Measurements from ENCODE around the gene CTTNBP2NL.
"Not testable (repeated sequence)": the region's sequence is repeated elsewhere in the genome, so short reads cannot be mapped to it uniquely, and the experiment has no call there.

Gene CTTNBP2NL

GRCh38 chr1:112466078-112466660 is 70.2 kb downstream of the CTTNBP2NL start:
- peak; percentile 67 for DNase-seq

GRCh38 chr1:112470324-112470723 is 74.3 kb downstream of the CTTNBP2NL start:
- DNase-seq, result not testable (repeated sequence)

- DNase-seq, result no peak
Observed at GRCh38 chr1:112470966-112471365, 75.0 kb downstream of the CTTNBP2NL start.

GRCh38 chr1:112472142-112472541 is 76.1 kb downstream of the CTTNBP2NL start:
- DNase-seq, result no peak

- no peak for DNase-seq
Observed at GRCh38 chr1:112477550-112477949, 81.5 kb downstream of the CTTNBP2NL start.

- no peak for DNase-seq
Observed at GRCh38 chr1:112478314-112478713, 82.3 kb downstream of the CTTNBP2NL start.

- DNase-seq, result not testable (repeated sequence)
Observed at GRCh38 chr1:112486063-112486462, 90.0 kb downstream of the CTTNBP2NL start.

GRCh38 chr1:112487686-112488085 is 91.7 kb downstream of the CTTNBP2NL start:
- not testable (repeated sequence) for DNase-seq

- DNase-seq, result no peak
Observed at GRCh38 chr1:112488141-112488540, 92.1 kb downstream of the CTTNBP2NL start.

GRCh38 chr1:112492076-112492475 is 96.1 kb downstream of the CTTNBP2NL start:
- DNase-seq, result no peak

GRCh38 chr1:112493351-112493750 is 97.3 kb downstream of the CTTNBP2NL start:
- no peak for DNase-seq

- no peak for DNase-seq
Observed at GRCh38 chr1:112496290-112496689, 100.3 kb downstream of the CTTNBP2NL start.

- peak; percentile 39 for DNase-seq
Observed at GRCh38 chr1:112501810-112502641, 106.0 kb downstream of the CTTNBP2NL start.

- no peak for DNase-seq
Observed at GRCh38 chr1:112502826-112503225, 106.8 kb downstream of the CTTNBP2NL start.

GRCh38 chr1:112504001-112504660 is 108.1 kb downstream of the CTTNBP2NL start:
- DNase-seq, result no peak

GRCh38 chr1:112504661-112505399 is 108.8 kb downstream of the CTTNBP2NL start:
- no peak for DNase-seq

- DNase-seq, result no peak
Observed at GRCh38 chr1:112505400-112505785, 109.4 kb downstream of the CTTNBP2NL start.

GRCh38 chr1:112505878-112506277 is 109.9 kb downstream of the CTTNBP2NL start:
- no peak for DNase-seq

- no peak for DNase-seq
Observed at GRCh38 chr1:112506306-112506705, 110.3 kb downstream of the CTTNBP2NL start.

- DNase-seq, result no peak
Observed at GRCh38 chr1:112506731-112507130, 110.7 kb downstream of the CTTNBP2NL start.

GRCh38 chr1:112507336-112507735 is 111.3 kb downstream of the CTTNBP2NL start:
- no peak for DNase-seq

- DNase-seq, result no peak
Observed at GRCh38 chr1:112507921-112508277, 111.9 kb downstream of the CTTNBP2NL start.

GRCh38 chr1:112508278-112509004 is 112.4 kb downstream of the CTTNBP2NL start, which contains the start of gene WNT2B:
Gene WNT2B, plus strand, starts transcription at chr1:112508965. Its CDS starts 298 bp downstream, at chr1:112509263.
- DNase-seq, result no peak
